DND-41 (cell line): ENCODE measurements around the gene EIF5B.

Experiments used
- ATAC-seq: fragments of 200-7000 bp; cut with Tn5 transposase; 3 replicates; pipeline ENCODE4 v1.9.1; 2021; ENCODE audit warnings: low read depth; ENCODE audit not compliant: insufficient read depth
- DNase-seq: peaks from one replicate; pipeline ENCODE4 v3.0.0-alpha.2; 2020
- H2AFZ ChIP-seq: 2 replicates; pipeline ENCODE4 v1.6.0; 2012; ENCODE audit warnings: low read depth, low read length
- H3K27ac ChIP-seq: 2 replicates; pipeline ENCODE4 v1.5.1; 2012; ENCODE audit warnings: low read length, inconsistent platforms
- H3K27me3 ChIP-seq: fragments of 200-600 bp; sonication (generic); 2 replicates; pipeline ENCODE4 v1.6.0; 2012; ENCODE audit warnings: low read length, mild to moderate bottlenecking, inconsistent platforms; ENCODE audit not compliant: insufficient read depth, poor library complexity
- H3K36me3 ChIP-seq: 2 replicates; pipeline ENCODE4 v1.5.1; 2012; ENCODE audit warnings: low read length, inconsistent platforms; ENCODE audit not compliant: insufficient read depth
- H3K4me1 ChIP-seq: 2 replicates; pipeline ENCODE4 v1.5.1; 2012; ENCODE audit warnings: mild to moderate bottlenecking, low read length; ENCODE audit not compliant: insufficient read depth
- H3K4me2 ChIP-seq: 2 replicates; pipeline ENCODE4 v1.6.0; 2012; ENCODE audit warnings: mild to moderate bottlenecking, moderate library complexity, low read length, inconsistent platforms; ENCODE audit not compliant: insufficient read depth
- H3K4me3 ChIP-seq, 2 experiments: fragments of 200-600 bp in 1 of 2; shearing (Covaris generic) in 1 of 2; 2 replicates each; pipeline ENCODE4 v1.5.1; 2012 to 2016; ENCODE audit warnings: inconsistent platforms in 2 of 2, low read length in 2 of 2, mild to moderate bottlenecking in 2 of 2, low read depth in 1 of 2, moderate library complexity in 1 of 2
- H3K79me2 ChIP-seq: 2 replicates; pipeline ENCODE4 v1.6.0; 2012; ENCODE audit warnings: low read length, inconsistent platforms; ENCODE audit not compliant: insufficient read depth
- H3K9ac ChIP-seq: 2 replicates; pipeline ENCODE4 v1.6.0; 2012; ENCODE audit warnings: low read depth, mild to moderate bottlenecking, inconsistent platforms, low read length, moderate library complexity
- H3K9me3 ChIP-seq: 2 replicates; pipeline ENCODE4 v1.5.1; 2012; ENCODE audit warnings: low read length, moderate library complexity, mild to moderate bottlenecking, inconsistent platforms; ENCODE audit not compliant: insufficient read depth, severe bottlenecking
- H4K20me1 ChIP-seq: 2 replicates; pipeline ENCODE4 v1.6.0; 2012; ENCODE audit warnings: low read length; ENCODE audit not compliant: insufficient read depth
- EZH2 ChIP-seq: IDR thresholded peaks from 3 replicates; pipeline ENCODE4 v1.6.1; 2012; ENCODE audit warnings: borderline replicate concordance, low read depth, mild to moderate bottlenecking, moderate library complexity, low read length, inconsistent platforms; ENCODE audit not compliant: severe bottlenecking
- TF ChIP-seq, protein P1 (sequence below): IDR thresholded peaks from 2 replicates; pipeline ENCODE4 v1.5.1; 2012; ENCODE audit warnings: borderline replicate concordance, low read length, moderate library complexity, mild to moderate bottlenecking; ENCODE audit not compliant: poor library complexity, severe bottlenecking; ENCODE audit errors: extremely low read depth

EIF5B gene

DNA sequence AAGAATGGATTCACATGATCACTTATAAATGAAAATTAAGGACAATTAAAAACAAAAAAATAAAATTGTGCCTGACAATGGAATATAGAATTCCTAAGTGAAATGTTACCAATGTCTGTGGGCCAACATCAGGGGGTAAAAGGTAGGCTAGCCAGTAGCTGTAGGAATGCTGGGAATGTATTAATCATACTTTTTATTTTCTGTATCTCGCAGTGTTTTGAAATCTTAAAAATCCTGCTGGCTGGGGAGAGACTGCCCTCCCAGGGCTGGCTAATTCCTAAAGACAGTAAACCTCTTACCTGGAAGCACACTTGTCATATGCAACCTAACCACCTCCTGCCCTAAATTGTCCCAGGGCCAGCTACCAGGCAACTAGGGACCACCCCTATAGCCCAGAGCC, 82.8 kb downstream of the EIF5B start:
- ATAC-seq = no peak
- no peak overlapping the region for H3K4me3 ChIP-seq
- TF ChIP-seq, protein P1, sequence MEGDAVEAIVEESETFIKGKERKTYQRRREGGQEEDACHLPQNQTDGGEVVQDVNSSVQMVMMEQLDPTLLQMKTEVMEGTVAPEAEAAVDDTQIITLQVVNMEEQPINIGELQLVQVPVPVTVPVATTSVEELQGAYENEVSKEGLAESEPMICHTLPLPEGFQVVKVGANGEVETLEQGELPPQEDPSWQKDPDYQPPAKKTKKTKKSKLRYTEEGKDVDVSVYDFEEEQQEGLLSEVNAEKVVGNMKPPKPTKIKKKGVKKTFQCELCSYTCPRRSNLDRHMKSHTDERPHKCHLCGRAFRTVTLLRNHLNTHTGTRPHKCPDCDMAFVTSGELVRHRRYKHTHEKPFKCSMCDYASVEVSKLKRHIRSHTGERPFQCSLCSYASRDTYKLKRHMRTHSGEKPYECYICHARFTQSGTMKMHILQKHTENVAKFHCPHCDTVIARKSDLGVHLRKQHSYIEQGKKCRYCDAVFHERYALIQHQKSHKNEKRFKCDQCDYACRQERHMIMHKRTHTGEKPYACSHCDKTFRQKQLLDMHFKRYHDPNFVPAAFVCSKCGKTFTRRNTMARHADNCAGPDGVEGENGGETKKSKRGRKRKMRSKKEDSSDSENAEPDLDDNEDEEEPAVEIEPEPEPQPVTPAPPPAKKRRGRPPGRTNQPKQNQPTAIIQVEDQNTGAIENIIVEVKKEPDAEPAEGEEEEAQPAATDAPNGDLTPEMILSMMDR = no peak
- TF ChIP-seq EZH2 = no peak
- no peak overlapping the region for H3K4me2 ChIP-seq
- H3K9ac ChIP-seq = no peak overlapping the region
- no peaks in the 10 kb centered on the region for H3K9me3 ChIP-seq
- H4K20me1 ChIP-seq = peaks cover 11% of the 10 kb centered on the region; the same call in 1 of the 2 replicates
- H3K4me1 ChIP-seq = no peaks in the 10 kb centered on the region
- peaks cover 94% of the 10 kb centered on the region for H3K36me3 ChIP-seq
- H2AFZ ChIP-seq = no peak overlapping the region
- H3K27me3 ChIP-seq = no peaks in the 10 kb centered on the region
- no peak for DNase-seq
- no peak overlapping the region for H3K27ac ChIP-seq
- H3K79me2 ChIP-seq = no peaks in the 10 kb centered on the region

DNA sequence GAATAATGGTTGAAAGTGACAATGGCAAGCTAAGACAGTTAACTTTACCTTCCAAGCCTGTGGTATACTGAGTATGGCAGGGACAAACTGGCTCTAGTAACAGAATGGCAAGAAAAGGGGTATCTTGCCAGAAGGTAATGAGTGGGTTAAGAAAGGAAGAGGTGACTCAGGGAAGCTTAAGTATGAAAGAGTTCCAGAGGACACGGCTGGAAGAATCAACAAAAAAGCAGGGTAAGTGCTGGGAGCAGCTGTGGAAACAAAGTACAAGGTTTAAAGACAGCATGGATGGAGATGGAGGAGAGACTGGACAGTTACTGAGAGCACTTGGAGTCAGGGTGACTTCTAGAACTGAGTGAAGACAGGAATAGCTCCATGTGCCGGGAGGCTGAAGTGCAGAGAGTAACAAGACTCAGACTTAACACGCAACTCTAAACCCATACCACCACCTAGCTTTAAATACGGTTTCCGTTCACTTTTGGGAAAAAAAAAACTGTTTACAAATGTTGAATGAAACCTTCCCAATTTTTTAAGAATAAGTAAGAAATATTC, 83.6 kb downstream of the EIF5B start:
- H3K4me1 ChIP-seq = no peaks in the 10 kb centered on the region
- ATAC-seq (no peak), DNase-seq (no peak)
- H3K9me3 ChIP-seq = no peaks in the 10 kb centered on the region
- H3K79me2 ChIP-seq = no peaks in the 10 kb centered on the region; the same call in 1 of the 2 replicates
- no peak overlapping the region for H3K4me2 ChIP-seq
- TF ChIP-seq, protein P1 = no peak
- no peak for TF ChIP-seq EZH2
- H2AFZ ChIP-seq = no peak overlapping the region
- H4K20me1 ChIP-seq = peaks cover 11% of the 10 kb centered on the region; the same call in 1 of the 2 replicates
- H3K4me3 ChIP-seq = no peak overlapping the region
- no peaks in the 10 kb centered on the region for H3K27me3 ChIP-seq
- H3K36me3 ChIP-seq = peaks cover 94% of the 10 kb centered on the region
- no peak overlapping the region for H3K9ac ChIP-seq
- H3K27ac ChIP-seq = no peak overlapping the region

DNA sequence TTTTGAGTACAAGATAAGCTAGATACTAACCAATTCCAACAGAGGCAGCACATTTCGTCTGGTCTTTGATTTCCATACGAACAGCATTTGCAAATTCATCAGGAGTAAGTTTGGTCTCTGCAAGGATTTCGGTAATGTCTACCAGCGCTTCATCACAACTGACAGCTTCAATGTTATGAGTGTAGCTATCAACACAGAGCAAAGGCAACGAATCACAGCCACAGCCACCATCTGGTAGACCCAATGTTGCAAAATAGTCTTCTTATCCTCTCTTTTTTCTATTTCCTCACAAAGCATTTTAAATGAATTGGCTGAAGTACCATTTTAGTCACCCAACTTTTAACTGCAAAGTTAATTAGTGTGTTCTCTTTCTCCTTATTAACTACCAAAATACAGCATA, 84.3 kb downstream of the EIF5B start:
- TF ChIP-seq EZH2 = no peak
- TF ChIP-seq, protein P1 = no peak
- Histone ChIP-seq H3K36me3 (peaks cover 90% of the 10 kb centered on the region), H3K4me1 (no peaks in the 10 kb centered on the region), H3K4me2 (no peak overlapping the region), H3K27ac (no peak overlapping the region), H3K9ac (no peak overlapping the region), H4K20me1 (peaks cover 11% of the 10 kb centered on the region; the same call in 1 of the 2 replicates), H2AFZ (no peak overlapping the region), H3K27me3 (no peaks in the 10 kb centered on the region), H3K9me3 (no peaks in the 10 kb centered on the region), H3K79me2 (no peaks in the 10 kb centered on the region; the same call in 1 of the 2 replicates), H3K4me3 (no peak overlapping the region)
- ATAC-seq (no peak), DNase-seq (no peak)

DNA sequence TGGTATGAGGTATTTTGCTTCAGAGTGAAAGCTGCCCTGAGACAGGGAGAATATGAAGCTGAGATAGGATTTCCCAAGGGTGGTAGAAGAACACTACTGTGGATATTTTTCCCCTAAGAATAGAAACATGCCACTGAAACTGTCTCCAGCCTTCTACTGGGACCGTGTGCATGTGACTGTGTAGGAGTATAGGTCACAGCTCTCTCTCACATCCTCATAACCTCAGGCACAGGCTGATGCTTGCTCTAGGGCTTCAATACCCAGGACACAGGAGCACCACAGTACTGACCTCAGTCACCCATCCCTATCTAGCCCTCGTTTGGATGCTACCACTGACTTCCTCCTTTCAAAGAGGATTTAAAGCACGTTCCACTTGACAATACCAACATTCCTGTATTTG, 85.4 kb downstream of the EIF5B start:
- H3K79me2 ChIP-seq = no peaks in the 10 kb centered on the region; the same call in 1 of the 2 replicates
- H3K27me3 ChIP-seq = no peaks in the 10 kb centered on the region
- H3K9me3 ChIP-seq = no peaks in the 10 kb centered on the region
- TF ChIP-seq EZH2 = no peak
- TF ChIP-seq, protein P1 = no peak
- H2AFZ ChIP-seq = no peak overlapping the region
- no peak overlapping the region for H3K27ac ChIP-seq
- no peak for DNase-seq
- no peak overlapping the region for H3K4me2 ChIP-seq
- H3K36me3 ChIP-seq = peaks cover 92% of the 10 kb centered on the region
- no peaks in the 10 kb centered on the region for H3K4me1 ChIP-seq
- H3K9ac ChIP-seq = no peak overlapping the region
- peaks cover 11% of the 10 kb centered on the region; the same call in 1 of the 2 replicates for H4K20me1 ChIP-seq
- H3K4me3 ChIP-seq = no peak overlapping the region
- ATAC-seq = no peak
